Astrocyte (in vitro differentiated cells and primary cell): ENCODE measurements around the gene DNAJC11. TPM values are rescaled to one million over a fixed set of nuclear protein-coding genes. Genes with fewer than 3 reads are reported as not detected.
A peak's percentile ranks its signal among the peaks of the same experiment; 100 is the strongest.

Experiments used
- DNase-seq: peaks from one replicate; pipeline ENCODE4 v3.0.0-alpha.2; 2010; ENCODE audit warnings: low read depth
- FAIRE-seq: peaks from 2 replicates; lab custom pipeline; 2011; peaks lifted over from hg19 to GRCh38; lab: Jason Lieb, UNC
- H2AFZ ChIP-seq: 2 replicates; pipeline ENCODE4 v1.6.0; 2012; ENCODE audit warnings: low read depth, low read length, inconsistent platforms
- H3K27ac ChIP-seq: 2 replicates; pipeline ENCODE4 v1.5.1; 2011; ENCODE audit warnings: low read depth, low read length, inconsistent platforms
- H3K27me3 ChIP-seq: 2 replicates; pipeline ENCODE4 v1.6.0; 2011; ENCODE audit warnings: low read length, inconsistent platforms; ENCODE audit not compliant: insufficient read depth
- H3K36me3 ChIP-seq: 2 replicates; pipeline ENCODE4 v1.5.1; 2011; ENCODE audit warnings: low read length, inconsistent platforms; ENCODE audit not compliant: insufficient read depth
- H3K4me1 ChIP-seq: 2 replicates; pipeline ENCODE4 v1.5.1; 2011; ENCODE audit warnings: low read length, inconsistent platforms; ENCODE audit not compliant: insufficient read depth
- H3K4me2 ChIP-seq: 2 replicates; pipeline ENCODE4 v1.6.0; 2012; ENCODE audit warnings: low read length, inconsistent platforms
- H3K4me3 ChIP-seq: 2 replicates; pipeline ENCODE4 v1.5.1; 2011; ENCODE audit warnings: low read depth, mild to moderate bottlenecking, low read length, inconsistent platforms; ENCODE audit not compliant: insufficient read depth
- H3K79me2 ChIP-seq: 2 replicates; pipeline ENCODE4 v1.6.0; 2012; ENCODE audit warnings: mild to moderate bottlenecking, low read length, inconsistent platforms; ENCODE audit not compliant: insufficient read depth
- H3K9ac ChIP-seq: 2 replicates; pipeline ENCODE4 v1.6.0; 2012; ENCODE audit warnings: mild to moderate bottlenecking, low read length, inconsistent platforms
- H3K9me3 ChIP-seq: 2 replicates; pipeline ENCODE4 v1.5.1; 2012; ENCODE audit warnings: low read depth, mild to moderate bottlenecking, low read length, inconsistent platforms; ENCODE audit not compliant: insufficient read depth
- H4K20me1 ChIP-seq: 2 replicates; pipeline ENCODE4 v1.6.0; 2012; ENCODE audit warnings: low read length, inconsistent platforms; ENCODE audit not compliant: insufficient read depth
- H3K27ac Mint-ChIP-seq: one replicate; pipeline ENCODE4 v1.8.0; 2021; ENCODE audit warnings: mild to moderate bottlenecking, mixed read lengths; ENCODE audit not compliant: unreplicated experiment
- H3K27me3 Mint-ChIP-seq: one replicate; pipeline ENCODE4 v1.8.0; 2021; ENCODE audit warnings: low read depth, mixed read lengths; ENCODE audit not compliant: unreplicated experiment
- H3K36me3 Mint-ChIP-seq: one replicate; pipeline ENCODE4 v1.8.0; 2021; ENCODE audit warnings: low read depth, mixed read lengths; ENCODE audit not compliant: unreplicated experiment
- H3K4me1 Mint-ChIP-seq: one replicate; pipeline ENCODE4 v1.8.0; 2021; ENCODE audit warnings: low read depth, mixed read lengths; ENCODE audit not compliant: unreplicated experiment
- H3K4me3 Mint-ChIP-seq: one replicate; pipeline ENCODE4 v1.8.0; 2021; ENCODE audit warnings: mild to moderate bottlenecking, moderate library complexity, mixed read lengths; ENCODE audit not compliant: unreplicated experiment
- H3K9me3 Mint-ChIP-seq: one replicate; pipeline ENCODE4 v1.8.0; 2021; ENCODE audit warnings: mild to moderate bottlenecking, mixed read lengths; ENCODE audit not compliant: unreplicated experiment
- EZH2 ChIP-seq: IDR thresholded peaks from 2 replicates; pipeline ENCODE4 v1.6.1; 2012; ENCODE audit warnings: mild to moderate bottlenecking, low read length, inconsistent platforms; ENCODE audit not compliant: insufficient read depth
- total RNA-seq: library from RNA; stranded (reverse); gene quantifications from 2 replicates; pipeline ENCODE4 v1.2.1, GENCODE V29; 2021
- TF ChIP-seq, protein P1 (sequence below): IDR thresholded peaks from 2 replicates; pipeline ENCODE4 v1.5.1; 2011; ENCODE audit warnings: low read depth, mild to moderate bottlenecking, inconsistent platforms, low read length, moderate library complexity; ENCODE audit not compliant: insufficient read depth

Gene DNAJC11
- total RNA-seq, 1 donor from 2014 or later = 63.9 TPM

GRCh38 chr1:6614019-6614928, 87.3 kb downstream of the DNAJC11 start:
- Histone ChIP-seq H3K27me3 (no peaks in the 10 kb centered on the region), H3K9me3 (no peaks in the 10 kb centered on the region), H3K36me3 (peaks cover 3% of the 10 kb centered on the region), H3K79me2 (peaks cover 58% of the 10 kb centered on the region), H3K4me2 (peak overlapping the region; percentile 81), H4K20me1 (peaks cover 39% of the 10 kb centered on the region), H3K9ac (peak overlapping the region; percentile 81), H3K27ac (peak overlapping the region; percentile 58), H3K4me3 (peak overlapping the region; percentile 70), H3K4me1 (peaks cover 5% of the 10 kb centered on the region), H2AFZ (no peak overlapping the region)
- no peak for DNase-seq
- Mint-ChIP-seq H3K4me1 (peaks cover 9% of the 10 kb centered on the region), H3K9me3 (no peaks in the 10 kb centered on the region), H3K27ac (no peak overlapping the region), H3K36me3 (peaks cover 7% of the 10 kb centered on the region), H3K27me3 (no peaks in the 10 kb centered on the region), H3K4me3 (peak overlapping the region; percentile 82)
- TF ChIP-seq, protein P1, sequence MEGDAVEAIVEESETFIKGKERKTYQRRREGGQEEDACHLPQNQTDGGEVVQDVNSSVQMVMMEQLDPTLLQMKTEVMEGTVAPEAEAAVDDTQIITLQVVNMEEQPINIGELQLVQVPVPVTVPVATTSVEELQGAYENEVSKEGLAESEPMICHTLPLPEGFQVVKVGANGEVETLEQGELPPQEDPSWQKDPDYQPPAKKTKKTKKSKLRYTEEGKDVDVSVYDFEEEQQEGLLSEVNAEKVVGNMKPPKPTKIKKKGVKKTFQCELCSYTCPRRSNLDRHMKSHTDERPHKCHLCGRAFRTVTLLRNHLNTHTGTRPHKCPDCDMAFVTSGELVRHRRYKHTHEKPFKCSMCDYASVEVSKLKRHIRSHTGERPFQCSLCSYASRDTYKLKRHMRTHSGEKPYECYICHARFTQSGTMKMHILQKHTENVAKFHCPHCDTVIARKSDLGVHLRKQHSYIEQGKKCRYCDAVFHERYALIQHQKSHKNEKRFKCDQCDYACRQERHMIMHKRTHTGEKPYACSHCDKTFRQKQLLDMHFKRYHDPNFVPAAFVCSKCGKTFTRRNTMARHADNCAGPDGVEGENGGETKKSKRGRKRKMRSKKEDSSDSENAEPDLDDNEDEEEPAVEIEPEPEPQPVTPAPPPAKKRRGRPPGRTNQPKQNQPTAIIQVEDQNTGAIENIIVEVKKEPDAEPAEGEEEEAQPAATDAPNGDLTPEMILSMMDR = no peak
- no peak for TF ChIP-seq EZH2
- no peak for FAIRE-seq

DNA sequence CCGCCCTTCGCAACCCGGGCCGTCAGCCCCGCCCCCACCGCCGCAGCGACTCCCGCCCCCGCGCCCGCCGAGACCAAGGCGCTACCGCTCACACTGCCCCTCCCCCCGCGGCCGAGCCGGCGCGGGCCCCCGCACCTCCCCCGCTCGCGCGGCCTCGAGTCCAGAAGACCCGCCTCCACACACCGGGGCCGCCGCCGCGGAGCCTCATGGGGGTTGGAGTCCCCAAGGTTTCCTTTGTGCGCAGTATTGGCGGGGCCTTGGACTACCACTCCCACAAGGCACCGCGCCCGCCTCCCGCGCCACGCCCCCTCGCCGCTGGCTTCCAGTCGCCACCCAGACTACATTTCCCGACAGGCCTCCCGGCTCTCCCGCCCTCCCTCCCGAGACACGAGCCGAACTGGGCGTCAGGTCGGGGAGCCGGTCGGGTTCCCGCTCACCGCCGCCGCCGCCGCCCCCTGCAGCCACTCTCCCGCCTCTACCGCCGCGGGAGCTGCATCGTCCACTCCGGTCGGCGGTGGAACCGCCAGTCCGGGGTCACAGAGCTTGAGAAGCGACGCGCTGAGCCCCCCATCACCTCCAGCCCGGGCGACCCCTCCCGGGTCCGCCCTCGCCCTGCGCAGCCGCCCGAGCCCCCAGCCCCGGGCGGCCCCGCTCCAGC, 88.1 kb downstream of the DNAJC11 start, which contains the start of gene PHF13:
TSS of gene PHF13 (plus strand) at position 371 of the 658 bp plus-strand sequence. CDS start 336 bp downstream, outside the sequence.
- Histone ChIP-seq H3K4me1 (peaks cover 5% of the 10 kb centered on the region), H4K20me1 (peaks cover 31% of the 10 kb centered on the region), H2AFZ (peak within 1 kb of the TSS; percentile 71), H3K36me3 (peaks cover 3% of the 10 kb centered on the region), H3K4me2 (peak within 1 kb of the TSS; percentile 89), H3K4me3 (peak within 1 kb of the TSS; percentile 81), H3K9me3 (no peaks in the 10 kb centered on the region), H3K27ac (peak within 1 kb of the TSS; percentile 64), H3K27me3 (no peaks in the 10 kb centered on the region), H3K9ac (peak within 1 kb of the TSS; percentile 85), H3K79me2 (peaks cover 52% of the 10 kb centered on the region)
- FAIRE-seq = no peak
- Mint-ChIP-seq H3K27me3 (no peaks in the 10 kb centered on the region), H3K27ac (peak within 1 kb of the TSS; percentile 97), H3K4me3 (peak within 1 kb of the TSS; percentile 99), H3K36me3 (peaks cover 5% of the 10 kb centered on the region), H3K4me1 (peaks cover 9% of the 10 kb centered on the region), H3K9me3 (no peaks in the 10 kb centered on the region)
- peak; percentile 95 for DNase-seq
- TF ChIP-seq, protein P1 = no peak
- no peak for TF ChIP-seq EZH2
